ENCODE results near the gene MAP4K3.

The MAP4K3 gene

DNA sequence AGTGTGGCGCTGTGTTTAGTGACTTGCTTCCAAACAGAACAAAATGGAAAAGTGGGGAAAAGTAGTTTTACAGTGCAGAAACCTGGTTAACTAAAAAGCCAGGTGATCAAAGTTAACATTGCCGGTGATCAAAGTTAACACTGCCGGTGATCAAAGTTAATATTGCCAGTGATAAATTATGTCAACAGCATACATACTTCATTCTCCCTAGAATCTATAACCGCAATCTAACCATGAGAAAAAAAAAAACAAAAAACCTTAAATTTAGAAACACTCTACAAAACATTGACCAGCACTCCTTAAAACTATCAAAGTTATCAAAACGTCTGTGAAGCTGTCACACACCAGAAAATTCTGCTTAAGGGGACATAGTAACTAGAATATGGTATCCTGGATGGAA is 18.6 kb downstream of the MAP4K3 start:
- CTCF ChIA-PET, result interaction anchor here (1.1 kb wide), 1 partner anchor 13 kb away, joined by 3 read pairs; no protein-coding TSS in a partner anchor
- no peak for DNase-seq (ENCODE audit: low read depth, low spot score)
- POLR2A ChIA-PET, result no interaction called here
- H3K4me3 ChIP-seq (ENCODE audit: low read depth, low read length), result no peak overlapping the region
- TF ChIP-seq, protein P1, sequence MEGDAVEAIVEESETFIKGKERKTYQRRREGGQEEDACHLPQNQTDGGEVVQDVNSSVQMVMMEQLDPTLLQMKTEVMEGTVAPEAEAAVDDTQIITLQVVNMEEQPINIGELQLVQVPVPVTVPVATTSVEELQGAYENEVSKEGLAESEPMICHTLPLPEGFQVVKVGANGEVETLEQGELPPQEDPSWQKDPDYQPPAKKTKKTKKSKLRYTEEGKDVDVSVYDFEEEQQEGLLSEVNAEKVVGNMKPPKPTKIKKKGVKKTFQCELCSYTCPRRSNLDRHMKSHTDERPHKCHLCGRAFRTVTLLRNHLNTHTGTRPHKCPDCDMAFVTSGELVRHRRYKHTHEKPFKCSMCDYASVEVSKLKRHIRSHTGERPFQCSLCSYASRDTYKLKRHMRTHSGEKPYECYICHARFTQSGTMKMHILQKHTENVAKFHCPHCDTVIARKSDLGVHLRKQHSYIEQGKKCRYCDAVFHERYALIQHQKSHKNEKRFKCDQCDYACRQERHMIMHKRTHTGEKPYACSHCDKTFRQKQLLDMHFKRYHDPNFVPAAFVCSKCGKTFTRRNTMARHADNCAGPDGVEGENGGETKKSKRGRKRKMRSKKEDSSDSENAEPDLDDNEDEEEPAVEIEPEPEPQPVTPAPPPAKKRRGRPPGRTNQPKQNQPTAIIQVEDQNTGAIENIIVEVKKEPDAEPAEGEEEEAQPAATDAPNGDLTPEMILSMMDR (IDR thresholded peaks at IDR 0.05; ENCODE audit: insufficient read depth, low read length, missing control alignments), result no peak

DNA sequence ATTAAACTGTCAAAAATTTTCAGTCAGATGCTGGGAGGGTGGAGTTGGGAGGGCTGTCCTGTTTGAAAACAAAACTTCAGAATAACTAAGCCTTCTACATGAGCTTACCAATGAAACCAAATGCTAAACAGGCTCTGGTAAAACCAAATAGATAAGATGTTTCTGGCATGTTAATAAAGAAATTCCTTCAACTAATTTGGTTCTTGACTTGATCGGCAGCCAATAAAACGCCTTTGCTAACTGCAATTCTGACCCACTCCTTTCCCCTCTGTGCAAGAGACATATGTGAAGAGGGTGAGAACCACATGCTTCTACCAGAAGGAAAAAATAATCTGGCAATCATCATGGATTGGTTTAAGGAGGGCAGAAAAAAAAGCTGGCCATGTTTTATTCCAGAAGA is 20.9 kb downstream of the MAP4K3 start:
- ChIA-PET CTCF (interaction anchor here (1.2 kb wide), 1 partner anchor 20 kb away, joined by 3 read pairs; no protein-coding TSS in a partner anchor), POLR2A (no interaction called here)
- H3K4me3 ChIP-seq (ENCODE audit: low read depth, low read length), result no peak overlapping the region
- TF ChIP-seq, protein P1 (IDR thresholded peaks at IDR 0.05; ENCODE audit: insufficient read depth, low read length, missing control alignments), result no peak
- no peak for DNase-seq (ENCODE audit: low read depth, low spot score)

DNA sequence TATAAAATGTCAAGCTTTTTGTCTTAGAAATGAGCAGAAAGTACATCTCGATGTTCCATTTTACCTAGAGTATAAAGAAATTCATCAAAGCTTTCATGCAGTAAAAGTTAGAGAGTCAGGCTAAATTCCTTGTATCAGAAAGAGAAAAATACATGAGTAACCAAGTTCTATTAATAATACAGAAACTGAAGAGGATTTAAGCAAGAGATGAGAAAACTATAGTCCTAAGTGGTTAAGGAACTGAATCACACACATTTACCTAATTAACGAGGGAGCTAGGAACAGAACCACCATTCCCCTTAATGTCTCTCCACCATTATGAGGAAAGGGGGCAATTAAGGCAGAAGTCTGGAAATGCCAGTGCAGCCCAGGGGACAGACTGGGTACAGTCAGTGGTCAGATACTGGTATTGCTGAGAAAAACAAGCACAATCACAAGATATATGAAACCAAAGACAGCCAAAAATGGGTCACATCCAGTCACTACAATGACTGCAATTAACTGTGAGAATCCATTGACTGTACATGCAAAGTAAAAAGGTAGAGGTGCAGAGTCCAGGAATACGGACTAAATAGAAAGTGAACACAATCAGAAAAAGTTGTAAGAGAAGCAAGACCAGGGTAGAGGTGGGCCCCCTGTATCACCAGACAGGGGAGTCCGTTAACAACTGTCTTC is 23.9 kb downstream of the MAP4K3 start:
- ChIA-PET CTCF (interaction anchor here (1.3 to 4.5 kb wide), 2 partner anchors 34 to 99 kb away, joined by 4 to 14 read pairs; no protein-coding TSS in a partner anchor), POLR2A (no interaction called here)
- TF ChIP-seq, protein P1 (IDR thresholded peaks at IDR 0.05; ENCODE audit: insufficient read depth, low read length, missing control alignments), result no peak
- no peak overlapping the region for H3K4me3 ChIP-seq (ENCODE audit: low read depth, low read length)
- no peak for DNase-seq (ENCODE audit: low read depth, low spot score)

DNA sequence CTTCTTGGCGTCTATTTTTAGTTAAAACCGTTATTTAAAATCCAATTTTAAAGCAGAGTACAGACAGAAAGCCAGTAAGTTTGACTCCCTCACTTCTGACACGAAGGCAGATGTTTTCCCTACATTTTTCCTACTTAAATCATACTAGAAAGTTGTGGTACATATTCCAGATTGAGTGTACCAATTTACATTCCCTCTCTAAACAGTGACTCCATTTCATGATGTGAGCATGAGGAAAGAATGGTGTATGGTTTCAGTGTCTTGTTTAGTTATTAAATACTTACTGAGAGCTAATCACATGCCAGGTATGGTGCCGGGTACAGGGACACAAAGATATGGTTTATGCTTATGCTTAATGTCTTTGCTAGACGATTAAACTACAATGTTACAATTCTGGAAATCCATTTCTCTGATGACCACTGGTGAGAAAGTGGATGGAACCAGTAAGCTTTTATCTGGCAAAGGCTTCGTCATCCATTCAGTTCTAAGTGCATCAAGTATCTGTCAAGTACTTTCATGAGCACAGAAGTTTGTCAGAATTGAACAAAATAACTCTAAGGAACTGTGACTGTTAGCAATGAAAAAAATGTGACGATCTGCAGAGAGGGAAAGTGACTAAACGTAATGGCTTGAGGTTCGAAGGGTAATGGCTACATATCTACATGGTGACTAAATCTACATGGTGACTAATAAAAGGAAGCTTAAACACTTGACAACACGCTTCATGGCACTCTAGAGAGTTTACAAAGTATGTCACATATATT is 25.7 kb downstream of the MAP4K3 start:
- DNase-seq (ENCODE audit: low read depth, low spot score), result peak; percentile 60
- POLR2A ChIA-PET, result interaction anchor here (0.8 kb wide), 1 partner anchor 27 kb away, joined by 3 read pairs; no protein-coding TSS in a partner anchor
- peak overlapping the region; percentile 7; the same call in 1 of the 2 replicates for H3K4me3 ChIP-seq (ENCODE audit: low read depth, low read length)
- CTCF ChIA-PET, result interaction anchor here (0.7 to 4.5 kb wide), 3 partner anchors 10 to 101 kb away, joined by 3 to 14 read pairs (median 4); no protein-coding TSS in a partner anchor
- TF ChIP-seq, protein P1 (IDR thresholded peaks at IDR 0.05; ENCODE audit: insufficient read depth, low read length, missing control alignments), result no peak

DNA sequence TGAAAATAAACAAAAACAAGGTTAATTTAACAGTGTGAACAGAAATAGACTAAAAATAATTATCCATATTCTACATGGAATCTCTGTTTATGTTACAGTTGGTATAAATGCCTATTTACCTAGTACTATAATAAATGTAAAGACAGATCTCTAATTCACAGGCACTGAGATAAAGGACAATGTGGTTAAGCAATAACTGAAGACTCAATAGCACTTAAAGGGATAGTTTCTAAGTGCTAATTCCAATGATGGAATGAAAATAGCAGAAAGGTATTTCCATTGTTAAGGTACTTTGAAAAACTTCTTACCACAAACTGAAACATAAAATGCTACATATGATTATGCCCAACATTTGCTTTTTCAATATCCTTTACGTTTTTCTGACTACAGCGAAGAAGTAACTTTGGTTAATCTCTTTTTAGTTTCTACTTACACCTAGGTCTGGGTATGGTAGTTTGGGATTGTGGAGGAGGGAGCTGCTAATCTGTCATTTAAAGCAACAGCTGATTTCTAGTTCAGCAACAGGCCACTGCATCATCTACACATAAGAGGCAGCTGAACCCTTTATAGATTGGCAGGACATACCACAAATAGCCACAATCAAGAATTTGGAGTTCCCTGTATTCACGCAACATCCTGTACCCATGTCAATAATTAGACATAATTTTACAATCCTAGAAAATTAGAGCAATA is 27.2 kb downstream of the MAP4K3 start:
- TF ChIP-seq, protein P1 (IDR thresholded peaks at IDR 0.05; ENCODE audit: insufficient read depth, low read length, missing control alignments), result no peak
- H3K4me3 ChIP-seq (ENCODE audit: low read depth, low read length), result no peak overlapping the region
- CTCF ChIA-PET, result interaction anchor here (0.9 to 4.5 kb wide), 3 partner anchors 10 to 287 kb away, joined by 3 to 14 read pairs (median 4); no protein-coding TSS in a partner anchor
- POLR2A ChIA-PET, result interaction anchor here (1.0 kb wide), 1 partner anchor 79 kb away, joined by 3 read pairs; no protein-coding TSS in a partner anchor
- DNase-seq (ENCODE audit: low read depth, low spot score), result no peak
